K562 (cell line): Measurements from ENCODE around the gene PDGFA. TPM values are rescaled to one million over a fixed set of nuclear protein-coding genes. Genes with fewer than 3 reads are reported as not detected.

Experiments
- ATAC-seq: fragments of 200-7000 bp; cut with Tn5 transposase; 3 replicates; pipeline ENCODE4 v1.9.1; 2020; ENCODE audit warnings: moderate library complexity
- BruUV-seq: library from RNA; stranded (reverse); fragments of 400-500 nt; replicated peaks from 2 replicates; lab custom pipeline; 2021; lab: Mats Ljungman, UMichigan
- CTCF ChIA-PET: fragments of 300-600 bp; formaldehyde crosslinking; extraction: SDS; loops from one replicate; lab custom pipeline; 2021; ENCODE audit warnings: low intra/inter-chr PET ratio; lab: Yijun Ruan, JAX
- POLR2A ChIA-PET: fragments of 300-600, 350-650 bp; sonication (Branson Sonifier 250); formaldehyde crosslinking; extraction: SDS; loops from one replicate; lab custom pipeline; 2021; ENCODE audit warnings: antibody characterized with exemption, inconsistent platforms; lab: Yijun Ruan, JAX
- DNase-seq, 4 experiments: peaks; one replicate each; pipeline versions ENCODE4 v3.0.0 to v3.0.0-alpha.2; 2011 to 2018; ENCODE audit warnings: low spot score in 3 of 4, mixed read lengths in 3 of 4; ENCODE audit errors: extremely low read depth in 1 of 4
- FAIRE-seq: peaks from 2 replicates; lab custom pipeline; 2011; peaks lifted over from hg19 to GRCh38; lab: Jason Lieb, UNC
- H2AFZ ChIP-seq: 2 replicates; pipeline ENCODE4 v1.6.0; 2011; ENCODE audit warnings: low read depth, low read length, control low read depth, inconsistent platforms
- H3K27ac ChIP-seq: fragments of 200-600 bp; 3 replicates; pipeline ENCODE4 v1.8.0; 2011; ENCODE audit warnings: low read depth, mild to moderate bottlenecking, control low read depth, inconsistent platforms, low read length, moderate library complexity, mixed read lengths; ENCODE audit errors: extremely low read depth
- H3K27me3 ChIP-seq, 2 experiments: fragments of 300-600 bp in 1 of 2; 2 replicates in 1 of 2; 3 replicates in 1 of 2; pipeline versions ENCODE4 v1.6.0 to v1.8.0; 2011; ENCODE audit warnings: inconsistent platforms in 2 of 2, low read length in 2 of 2, mild to moderate bottlenecking in 1 of 2, mixed read lengths in 1 of 2, moderate library complexity in 1 of 2; ENCODE audit not compliant: control insufficient read depth in 2 of 2, insufficient read depth in 2 of 2
- H3K36me3 ChIP-seq: fragments of 300-600 bp; 3 replicates; pipeline ENCODE4 v1.8.0; 2011; ENCODE audit warnings: mild to moderate bottlenecking, low read length, inconsistent platforms; ENCODE audit not compliant: control insufficient read depth, insufficient read depth
- H3K4me1 ChIP-seq, 2 experiments: fragments of 200-600 bp in 1 of 2; replicated peaks in 1 of 2; 2 replicates in 1 of 2; 3 replicates in 1 of 2; pipeline versions ENCODE4 v1.5.1 to v1.8.0; 2011; ENCODE audit warnings: inconsistent platforms in 2 of 2, low read length in 2 of 2, mild to moderate bottlenecking in 1 of 2, mixed read lengths in 1 of 2, moderate library complexity in 1 of 2; ENCODE audit not compliant: control insufficient read depth in 2 of 2, insufficient read depth in 2 of 2
- H3K4me2 ChIP-seq: 2 replicates; pipeline ENCODE4 v1.6.1; 2011; ENCODE audit warnings: low read length, control low read depth, inconsistent platforms, mixed read lengths; ENCODE audit not compliant: insufficient read depth
- H3K4me3 ChIP-seq: fragments of 200-600 bp; sonication (generic), shearing (Covaris generic); 2 replicates; pipeline ENCODE4 v1.5.1; 2016; ENCODE audit warnings: control low read depth, inconsistent platforms
- H3K79me2 ChIP-seq: fragments of 200-600 bp; 3 replicates; pipeline ENCODE4 v1.8.0; 2011; ENCODE audit warnings: low read length, inconsistent platforms; ENCODE audit not compliant: control insufficient read depth, insufficient read depth
- H3K9ac ChIP-seq, 2 experiments: 2 replicates each; pipeline versions ENCODE4 v1.6.0 to v1.6.1; 2011; ENCODE audit warnings: low read depth in 2 of 2, low read length in 2 of 2, control low read depth in 1 of 2, inconsistent platforms in 1 of 2, mild to moderate bottlenecking in 1 of 2, mixed read lengths in 1 of 2; ENCODE audit not compliant: insufficient read depth in 1 of 2
- H3K9me1 ChIP-seq: one replicate; pipeline ENCODE4 v1.6.0; 2011; ENCODE audit warnings: inconsistent platforms, mild to moderate bottlenecking, low read length, moderate library complexity; ENCODE audit not compliant: control insufficient read depth, insufficient read depth
- H3K9me3 ChIP-seq: replicated peaks from 2 replicates; pipeline ENCODE4 v1.5.1; 2011; ENCODE audit warnings: low read depth, low read length, inconsistent platforms; ENCODE audit not compliant: control insufficient read depth, insufficient read depth
- H4K20me1 ChIP-seq: replicated peaks from 2 replicates; pipeline ENCODE4 v1.6.1; 2011; ENCODE audit warnings: low read length, inconsistent platforms, mixed read lengths; ENCODE audit not compliant: control insufficient read depth, insufficient read depth
- ETS2 ChIP-seq: IDR thresholded peaks from 2 replicates; pipeline ENCODE4 v1.6.1; 2016; ENCODE audit warnings: borderline replicate concordance, missing genetic modification characterization, mild to moderate bottlenecking, moderate library complexity, missing compliant biosample characterization; ENCODE audit not compliant: poor library complexity, severe bottlenecking
- GATAD2A ChIP-seq: fragments of 450-650 bp; IDR thresholded peaks from 2 replicates; pipeline ENCODE4 v1.6.1; 2017
- MEF2A ChIP-seq: IDR thresholded peaks from 2 replicates; pipeline ENCODE4 v1.6.1; 2011; ENCODE audit warnings: low read depth, mild to moderate bottlenecking, low read length, moderate library complexity; ENCODE audit not compliant: control insufficient read depth
- WGBS: fragments of 100-300 bp; shearing (Covaris generic); methylation state at CpG from one replicate; pipeline ENCODE4 v1.1.6; 2016; ENCODE audit warnings: low coverage, mixed read lengths; ENCODE audit not compliant: insufficient coverage; ENCODE audit errors: missing lambda C conversion rate; 5-methylcytosine and 5-hydroxymethylcytosine counted together
- in situ Hi-C: fragments of 300-500 bp; cut with MboI; formaldehyde crosslinking; loops from 4 replicates; pipeline ENCODE4 v1.15.0; 2018; ENCODE audit warnings: inconsistent platforms, mixed read lengths
- intact Hi-C: fragments of 100-400 bp; cut with micrococcal nuclease; formaldehyde crosslinking; loops from 2 replicates; pipeline ENCODE4 v1.14.2; 2022
- polyA plus RNA-seq, 8 experiments: library from polyadenylated mRNA; depleted of rRNA in 4 of 8; stranded (reverse) in 5 of 8; unstranded in 3 of 8; fragments of >200 nt; fragmentation: Nextera tagmentation in 2 of 8; fragmentation: Illumina TruSeq in 1 of 8; extraction: Ambion mirVana in 2 of 8; extraction: Trizol in 1 of 8; gene quantifications; 2 replicates each; pipeline versions ENCODE4 v1.2.1 to v1.2.3, GENCODE V29; 2011 to 2014; ENCODE audit warnings: inconsistent platforms in 1 of 8, missing spikeins in 1 of 8
- total RNA-seq, 7 experiments: library from RNA; depleted of rRNA in 6 of 7; stranded (reverse); fragments of >200 nt in 6 of 7; fragmentation: Illumina TruSeq in 2 of 7; extraction: Trizol in 2 of 7; gene quantifications; 2 replicates each; pipeline versions ENCODE4 v1.2.1 to v1.2.3, GENCODE V29; 2011 to 2021; ENCODE audit warnings: low replicate concordance in 1 of 7

Gene PDGFA
- total and polyA plus RNA-seq, 9 of the 15 experiments (the other 6 are each of a cell fraction or from before 2014, with no cell fraction given), result 2.5 to 10.2 (median 4.6) TPM

DNA sequence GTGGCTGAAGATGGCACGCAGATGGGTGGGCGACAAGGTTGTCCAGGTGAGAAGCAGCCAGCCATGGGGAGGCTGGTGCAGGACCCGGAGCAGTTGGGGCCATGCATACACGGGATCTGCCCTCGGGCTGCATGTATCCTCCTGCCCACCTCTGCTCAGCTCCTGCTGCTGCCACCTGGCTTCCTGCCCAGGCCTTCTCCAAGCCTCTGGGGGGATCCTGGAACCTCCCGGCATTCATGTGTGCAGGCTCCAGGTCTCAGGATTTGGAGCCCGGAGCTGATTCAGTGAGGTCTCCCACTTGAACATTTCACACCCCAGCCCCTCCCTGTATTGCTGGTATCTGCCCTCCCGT lies 27.0 kb downstream of the PDGFA start:
- intact Hi-C loops (no loop called here), in situ Hi-C loops (no loop called here)
- no peak overlapping the region for H3K27ac ChIP-seq
- ATAC-seq (no peak), DNase-seq (no peak), FAIRE-seq (no peak)
- no peaks in the 10 kb centered on the region for H3K36me3 ChIP-seq
- TF ChIP-seq GATAD2A, result no peak
- no peaks in the 10 kb centered on the region for H3K9me1 ChIP-seq
- peaks cover 0 to 30% of the 10 kb centered on the region in 2 experiments; a peak in 2 of 5 replicates for H3K4me1 ChIP-seq
- no peak overlapping the region for H2AFZ ChIP-seq
- no peak overlapping the region for H3K4me2 ChIP-seq
- CTCF ChIA-PET, result no interaction called here
- no peaks in the 10 kb centered on the region for H4K20me1 ChIP-seq
- H3K27me3 ChIP-seq, result peaks cover 0 to 13% of the 10 kb centered on the region in 2 experiments; a peak in 3 of 5 replicates
- POLR2A ChIA-PET, result no interaction called here
- H3K9me3 ChIP-seq, result no peaks in the 10 kb centered on the region
- 8% methylated on average over 7 of the region's 8 CpGs for WGBS
- no TSS peak for BruUV-seq
- H3K79me2 ChIP-seq, result no peaks in the 10 kb centered on the region
- no peak overlapping the region for H3K9ac ChIP-seq
- H3K4me3 ChIP-seq, result no peak overlapping the region

- BruUV-seq, result no TSS peak
- peaks cover 2 to 13% of the 10 kb centered on the region in 2 experiments; a peak in 4 of 5 replicates for H3K27me3 ChIP-seq
- in situ Hi-C loops, result no loop called here
- no peaks in the 10 kb centered on the region for H3K79me2 ChIP-seq
- POLR2A ChIA-PET, result no interaction called here
- no peak for TF ChIP-seq MEF2A
- no peak for TF ChIP-seq ETS2 (tag)
- TF ChIP-seq, all 486 proteins: peak for 0
- no peak for DNase-seq
- no peaks in the 10 kb centered on the region for H4K20me1 ChIP-seq
- no peak overlapping the region for H2AFZ ChIP-seq
- CTCF ChIA-PET, result no interaction called here
- H3K4me2 ChIP-seq, result no peak overlapping the region
- WGBS, result 31% methylated on average over 15 of the region's 15 CpGs
- no peaks in the 10 kb centered on the region for H3K36me3 ChIP-seq
- ATAC-seq, result no peak
- H3K4me1 ChIP-seq, result peaks cover 0 to 30% of the 10 kb centered on the region in 2 experiments; a peak in 2 of 5 replicates
- H3K4me3 ChIP-seq, result no peak overlapping the region
- H3K27ac ChIP-seq, result no peak overlapping the region
- FAIRE-seq, result no peak
- no peaks in the 10 kb centered on the region for H3K9me1 ChIP-seq
- no peaks in the 10 kb centered on the region for H3K9me3 ChIP-seq
- intact Hi-C loops, result no loop called here
- H3K9ac ChIP-seq, result peak overlapping the region in 1 of 2 experiments; percentile 9; a peak in 1 of 4 replicates
Observed at GRCh38 chr7:491958-492713, 27.5 kb downstream of the PDGFA start.
